ENCODE measurements around the gene TRIM26. TPM values are rescaled to one million over a fixed set of nuclear protein-coding genes. Genes with fewer than 3 reads are reported as not detected.

TRIM26 gene
- total and polyA plus RNA-seq, 2 donors (not counting 3 experiments of a cell fraction or from before 2014, with no cell fraction given): 30.4 to 34.5 TPM

- FAIRE-seq (peak; percentile 38), DNase-seq (ENCODE audit: low read depth, low spot score) (no peak)
- dilution Hi-C loops (cut with MboI; ENCODE audit: extremely low pct_ligation_motif_present, low sequenced_read_pairs): no loop called here
- Histone ChIP-seq H3K27ac (ENCODE audit: insufficient read depth, low read depth, low read length) (no peak overlapping the region), H3K9me3 (replicated peaks; ENCODE audit: control insufficient read depth, insufficient read depth, low read length) (no peaks in the 10 kb centered on the region), H3K79me2 (ENCODE audit: control insufficient read depth, insufficient read depth, low read length) (no peaks in the 10 kb centered on the region), H2AFZ (ENCODE audit: low read depth, low read length) (no peak overlapping the region), H3K9me1 (replicated peaks; ENCODE audit: control insufficient read depth, extremely low read depth, insufficient read depth, low read length) (no peaks in the 10 kb centered on the region), H3K36me3 (ENCODE audit: control insufficient read depth in 2 of 2, extremely low read depth in 1 of 2, insufficient read depth in 2 of 2, low read length in 2 of 2) (no peaks in the 10 kb centered on the region), H3K4me3 (replicated peaks in 1 of 3; ENCODE audit: insufficient read depth in 1 of 3, low read depth in 1 of 3, low read length in 3 of 3) (no peak overlapping the region), H4K20me1 (replicated peaks; ENCODE audit: control insufficient read depth, extremely low read depth, insufficient read depth, low read length) (no peaks in the 10 kb centered on the region), H3K27me3 (ENCODE audit: control insufficient read depth in 2 of 2, insufficient read depth in 2 of 2, low read length in 2 of 2) (peaks cover 7 to 17% of the 10 kb centered on the region in 2 experiments), H3K4me2 (ENCODE audit: insufficient read depth, low read length) (no peak overlapping the region), H3K4me1 (ENCODE audit: control insufficient read depth, extremely low read depth, insufficient read depth, low read length) (no peaks in the 10 kb centered on the region), H3K9ac (replicated peaks; ENCODE audit: extremely low read depth, insufficient read depth, low read length) (no peak overlapping the region)
- POLR2A ChIA-PET: no interaction called here
- BruUV-seq (replicated peaks): no TSS peak
- intact Hi-C loops (cut with micrococcal nuclease): loop anchor here (5.0 kb wide), 1 partner anchor 159 kb away; no protein-coding TSS in a partner anchor
- TF ChIP-seq JUN (IDR thresholded peaks at IDR 0.05; ENCODE audit: borderline replicate concordance, insufficient read depth, insufficient read length, low read depth) (no peak), CTCF (IDR thresholded peaks at IDR 0.05; ENCODE audit: extremely low read depth in 1 of 2, insufficient read depth in 1 of 2, low read depth in 1 of 2, low read length in 2 of 2) (peak in 1 of 2 donors; percentile 34)
- CTCF ChIA-PET: interaction anchor here (0.7 to 2.2 kb wide), 10 partner anchors 9 to 215 kb away, joined by 3 to 23 read pairs (median 4); partner anchors contain the start of gene TRIM39
Observed at GRCh38 chr6:30238178-30238795, 25.1 kb upstream of the TRIM26 start.

- intact Hi-C loops (cut with micrococcal nuclease): no loop called here
- FAIRE-seq (no peak), DNase-seq (ENCODE audit: low read depth, low spot score) (no peak)
- Histone ChIP-seq H3K27me3 (ENCODE audit: control insufficient read depth in 2 of 2, insufficient read depth in 2 of 2, low read length in 2 of 2) (peaks cover 14 to 30% of the 10 kb centered on the region in 2 experiments), H4K20me1 (replicated peaks; ENCODE audit: control insufficient read depth, extremely low read depth, insufficient read depth, low read length) (no peaks in the 10 kb centered on the region), H2AFZ (ENCODE audit: low read depth, low read length) (no peak overlapping the region), H3K27ac (ENCODE audit: insufficient read depth, low read depth, low read length) (no peak overlapping the region), H3K9me3 (replicated peaks; ENCODE audit: control insufficient read depth, insufficient read depth, low read length) (no peaks in the 10 kb centered on the region), H3K9ac (replicated peaks; ENCODE audit: extremely low read depth, insufficient read depth, low read length) (no peak overlapping the region), H3K36me3 (ENCODE audit: control insufficient read depth in 2 of 2, extremely low read depth in 1 of 2, insufficient read depth in 2 of 2, low read length in 2 of 2) (no peaks in the 10 kb centered on the region), H3K79me2 (ENCODE audit: control insufficient read depth, insufficient read depth, low read length) (no peaks in the 10 kb centered on the region), H3K4me3 (replicated peaks in 1 of 3; ENCODE audit: insufficient read depth in 1 of 3, low read depth in 1 of 3, low read length in 3 of 3) (no peak overlapping the region), H3K4me1 (ENCODE audit: control insufficient read depth, extremely low read depth, insufficient read depth, low read length) (no peaks in the 10 kb centered on the region), H3K4me2 (ENCODE audit: insufficient read depth, low read length) (no peak overlapping the region), H3K9me1 (replicated peaks; ENCODE audit: control insufficient read depth, extremely low read depth, insufficient read depth, low read length) (no peaks in the 10 kb centered on the region)
- POLR2A ChIA-PET: no interaction called here
- dilution Hi-C loops (cut with MboI; ENCODE audit: extremely low pct_ligation_motif_present, low sequenced_read_pairs): no loop called here
- CTCF ChIA-PET: interaction anchor here (1.1 to 1.8 kb wide), 4 partner anchors 14 to 163 kb away, joined by 3 to 7 read pairs (median 4); no protein-coding TSS in a partner anchor
- no TSS peak for BruUV-seq (replicated peaks)
- no peak for TF ChIP-seq CTCF (IDR thresholded peaks at IDR 0.05; ENCODE audit: extremely low read depth in 1 of 2, insufficient read depth in 1 of 2, low read depth in 1 of 2, low read length in 2 of 2)
- TF ChIP-seq MAX (IDR thresholded peaks at IDR 0.05; ENCODE audit: insufficient read depth, insufficient read length): no peak
- TF ChIP-seq POLR2A (IDR thresholded peaks at IDR 0.05; ENCODE audit: low read depth, low read length): no peak
- TF ChIP-seq JUN (IDR thresholded peaks at IDR 0.05; ENCODE audit: borderline replicate concordance, insufficient read depth, insufficient read length, low read depth): no peak
- TF ChIP-seq EZH2 (IDR thresholded peaks at IDR 0.05; ENCODE audit: borderline replicate concordance, low read depth, low read length, severe bottlenecking): no peak
- TF ChIP-seq FOS (IDR thresholded peaks at IDR 0.05; ENCODE audit: borderline replicate concordance, insufficient read depth, low read length): no peak
- no peak for TF ChIP-seq GATA2 (IDR thresholded peaks at IDR 0.05; ENCODE audit: insufficient read depth, insufficient read length, low read depth, low read length)
- no peak for TF ChIP-seq MYC (IDR thresholded peaks at IDR 0.05; ENCODE audit: low read depth, low read length)
- no peak for TF ChIP-seq POLR2AphosphoS5 (IDR thresholded peaks at IDR 0.05; ENCODE audit: insufficient read depth, low read depth, low read length)
Observed at GRCh38 chr6:30234356-30234755, 21.1 kb upstream of the TRIM26 start.
